CD4-positive, alpha-beta T cell treated with Interleukin-10 for 1 hour (primary cell): ENCODE data around the gene MAU2.
A peak's percentile ranks its signal among the peaks of the same experiment; 100 is the strongest.

Experiments used
- DNase-seq: peaks from one replicate; pipeline ENCODE4 v3.0.0-alpha.2; 2020

Gene MAU2, protein sequence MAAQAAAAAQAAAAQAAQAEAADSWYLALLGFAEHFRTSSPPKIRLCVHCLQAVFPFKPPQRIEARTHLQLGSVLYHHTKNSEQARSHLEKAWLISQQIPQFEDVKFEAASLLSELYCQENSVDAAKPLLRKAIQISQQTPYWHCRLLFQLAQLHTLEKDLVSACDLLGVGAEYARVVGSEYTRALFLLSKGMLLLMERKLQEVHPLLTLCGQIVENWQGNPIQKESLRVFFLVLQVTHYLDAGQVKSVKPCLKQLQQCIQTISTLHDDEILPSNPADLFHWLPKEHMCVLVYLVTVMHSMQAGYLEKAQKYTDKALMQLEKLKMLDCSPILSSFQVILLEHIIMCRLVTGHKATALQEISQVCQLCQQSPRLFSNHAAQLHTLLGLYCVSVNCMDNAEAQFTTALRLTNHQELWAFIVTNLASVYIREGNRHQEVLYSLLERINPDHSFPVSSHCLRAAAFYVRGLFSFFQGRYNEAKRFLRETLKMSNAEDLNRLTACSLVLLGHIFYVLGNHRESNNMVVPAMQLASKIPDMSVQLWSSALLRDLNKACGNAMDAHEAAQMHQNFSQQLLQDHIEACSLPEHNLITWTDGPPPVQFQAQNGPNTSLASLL

GRCh38 chr19:19320361-19321140, at the start of gene MAU2, which contains the start of gene SUGP1:
TSS of gene MAU2 (plus strand) at chr19:19320829. CDS start at chr19:19320860, 31 bp downstream.
TSS of gene SUGP1 (minus strand) at chr19:19320509. CDS start at chr19:19320496, 13 bp downstream.
- DNase-seq = peak; percentile 92

GRCh38 chr19:19271828-19272599, 48.6 kb upstream of the MAU2 start:
- no peak for DNase-seq

- DNase-seq = no peak
These were observed 46.5 kb upstream of the MAU2 start for GRCh38 chr19:19274146-19274545.

GRCh38 chr19:19274716-19275565, 45.7 kb upstream of the MAU2 start:
- no peak for DNase-seq

DNA sequence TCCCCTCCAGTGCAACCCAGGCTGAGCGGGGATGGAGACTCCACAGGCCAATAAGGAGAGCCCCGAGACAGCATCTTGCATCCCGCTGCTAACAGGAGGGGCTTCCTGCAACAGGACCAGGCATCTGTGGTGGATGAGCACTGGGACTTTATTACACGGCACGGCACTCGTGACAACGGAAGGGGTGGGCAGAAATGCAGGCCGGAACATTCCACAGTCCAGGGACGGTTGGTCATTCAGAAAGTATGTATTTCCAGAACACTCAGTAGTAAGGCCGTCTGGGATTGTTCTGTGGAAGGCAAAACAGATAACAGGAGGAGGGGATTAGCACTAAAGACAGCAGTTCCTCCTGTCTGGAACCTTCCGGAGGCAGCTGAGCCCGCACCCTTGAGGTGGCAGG, 44.2 kb upstream of the MAU2 start:
- DNase-seq = no peak

DNA sequence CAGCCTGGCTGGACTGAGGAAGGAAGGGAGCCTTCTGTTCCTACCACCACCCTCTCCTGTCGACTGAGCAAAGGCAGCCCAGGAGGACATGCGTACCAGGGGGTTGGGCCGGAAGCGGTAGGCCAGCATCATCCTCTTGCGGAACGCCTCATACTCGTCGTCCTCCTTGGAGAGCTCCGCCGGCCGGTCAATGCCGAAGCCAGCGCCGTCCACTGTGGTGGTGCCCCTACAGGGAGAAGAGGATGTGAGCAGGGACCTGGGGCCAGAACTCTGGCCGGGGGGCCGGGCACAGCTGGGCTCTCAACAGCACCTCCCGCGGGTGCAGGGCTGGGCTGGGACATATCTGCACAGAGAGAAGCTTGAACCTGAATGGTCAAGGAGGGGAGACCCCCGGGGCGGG, 43.8 kb upstream of the MAU2 start:
- DNase-seq = no peak

- DNase-seq = no peak
These were observed 42.3 kb upstream of the MAU2 start for GRCh38 chr19:19278315-19278714.

GRCh38 chr19:19279062-19279612, 41.5 kb upstream of the MAU2 start:
- no peak for DNase-seq

GRCh38 chr19:19279853-19280252, 40.8 kb upstream of the MAU2 start:
- no peak for DNase-seq

- no peak for DNase-seq
These were observed 40.1 kb upstream of the MAU2 start for GRCh38 chr19:19280561-19280960.

DNA sequence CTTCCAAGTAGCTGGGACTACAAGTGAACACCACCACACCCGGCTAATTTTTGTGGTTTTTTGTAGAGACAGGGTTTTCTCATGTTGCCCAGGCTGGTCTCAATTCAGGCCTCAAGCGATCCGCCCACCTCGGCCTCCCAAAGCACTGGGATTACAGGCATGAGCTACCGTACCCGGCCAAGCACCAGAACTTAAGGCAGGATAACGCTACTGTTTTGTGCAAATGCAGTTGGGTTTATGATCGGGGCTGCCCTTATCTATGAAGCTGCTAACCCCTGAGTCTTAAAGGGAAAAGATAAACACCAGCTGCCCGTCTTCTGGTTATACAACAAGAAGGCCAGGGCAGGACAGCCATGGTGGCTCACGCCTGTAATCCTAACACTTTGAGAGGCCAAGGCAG, 34.9 kb upstream of the MAU2 start:
- DNase-seq = no peak

DNA sequence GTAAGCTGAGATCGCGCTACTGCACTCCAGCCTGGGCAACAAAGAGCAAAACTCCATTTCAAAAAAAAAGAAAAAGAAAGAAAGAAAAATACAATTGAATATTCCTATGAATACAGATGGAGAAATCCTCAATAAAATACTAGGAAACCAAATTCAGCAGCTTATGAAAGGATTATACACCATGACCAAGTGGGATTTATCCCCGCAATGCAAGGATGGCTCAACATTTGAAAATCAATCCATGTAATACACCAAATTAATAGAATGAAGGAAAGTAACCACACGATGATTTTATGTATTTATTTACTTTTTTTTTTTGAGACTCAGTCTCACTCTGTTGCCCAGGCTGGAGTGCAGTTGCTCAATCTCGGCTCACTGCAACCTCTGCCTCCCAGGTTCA, 28.0 kb upstream of the MAU2 start:
- DNase-seq = no peak

DNA sequence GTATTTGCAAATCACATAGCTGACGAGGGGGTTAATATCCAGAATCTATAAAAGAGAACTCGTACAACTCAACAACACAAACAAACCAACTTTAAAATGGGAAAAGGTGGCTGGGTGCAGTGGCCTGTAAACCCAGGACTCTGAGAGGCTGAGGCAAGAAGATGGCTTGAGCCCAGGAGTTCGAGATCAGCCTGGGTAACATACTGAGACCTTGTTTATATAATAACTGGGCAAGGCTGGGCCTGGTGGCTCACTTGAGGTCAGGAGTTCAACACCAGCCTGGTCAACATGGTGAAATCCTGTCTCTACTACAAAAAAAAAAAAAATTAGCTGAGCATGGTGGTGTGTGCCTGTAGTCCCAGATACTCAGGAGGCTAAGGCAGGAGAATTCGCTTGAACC, 25.7 kb upstream of the MAU2 start:
- no peak for DNase-seq

DNA sequence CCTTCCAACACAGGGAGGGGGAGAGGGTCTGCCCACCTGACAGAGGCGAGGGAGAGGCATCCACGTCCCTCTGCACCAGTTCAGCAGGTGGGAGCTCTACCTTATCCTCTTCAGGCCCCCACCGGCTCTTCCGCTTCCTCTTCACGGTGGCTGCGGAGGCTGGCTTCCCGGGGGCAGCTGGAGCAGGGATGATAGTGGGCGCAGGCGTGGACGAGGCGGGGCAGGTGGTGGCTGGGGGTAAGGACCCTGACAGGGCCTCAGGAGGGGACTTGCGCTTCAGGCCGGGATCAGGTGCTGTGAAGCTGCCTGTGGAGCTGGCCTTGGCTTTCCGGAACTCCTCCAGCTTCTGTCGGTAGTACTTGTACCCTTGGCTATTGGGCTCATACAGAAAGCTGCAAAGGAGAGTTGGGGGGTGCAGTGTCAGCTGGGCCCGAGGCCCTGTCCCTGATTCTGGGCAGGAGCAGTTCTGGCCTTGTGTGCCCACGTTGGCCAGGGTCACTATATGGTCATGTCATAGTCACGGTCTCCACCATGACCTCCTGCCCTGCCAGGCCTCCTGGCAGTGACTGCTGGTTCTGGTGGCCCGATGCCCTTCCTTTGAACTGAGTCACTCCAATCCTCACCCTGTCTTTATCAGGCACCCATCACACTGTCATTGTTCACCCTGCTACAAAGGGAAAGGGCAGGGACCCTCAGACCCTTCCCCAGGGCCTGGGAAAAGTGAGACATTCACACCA, 23.5 kb upstream of the MAU2 start:
- no peak for DNase-seq

GRCh38 chr19:19297759-19298158, 22.9 kb upstream of the MAU2 start:
- no peak for DNase-seq

- DNase-seq = no peak
These were observed 20.0 kb upstream of the MAU2 start for GRCh38 chr19:19300613-19301012.

DNA sequence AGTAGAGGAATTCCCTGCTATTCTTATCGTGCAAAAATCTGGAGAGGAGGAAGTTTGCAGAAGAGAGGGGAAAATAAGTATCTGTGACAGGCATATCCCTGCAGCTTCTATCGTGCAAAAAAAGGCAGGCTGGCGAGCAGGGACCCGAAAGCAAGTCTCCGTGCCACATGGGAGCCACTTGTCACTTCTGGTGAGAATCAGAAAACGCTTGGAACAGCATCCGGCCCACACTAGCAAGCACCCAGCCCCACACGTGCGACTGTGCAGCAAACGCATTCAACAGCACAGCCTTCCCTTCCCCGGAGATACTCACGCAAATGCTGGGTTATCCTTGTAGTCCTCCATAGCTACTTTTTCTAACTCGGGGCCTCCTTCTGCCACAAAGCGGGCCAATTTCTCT, 17.2 kb upstream of the MAU2 start:
- no peak for DNase-seq

GRCh38 chr19:19304186-19304965, 16.3 kb upstream of the MAU2 start:
- no peak for DNase-seq

DNA sequence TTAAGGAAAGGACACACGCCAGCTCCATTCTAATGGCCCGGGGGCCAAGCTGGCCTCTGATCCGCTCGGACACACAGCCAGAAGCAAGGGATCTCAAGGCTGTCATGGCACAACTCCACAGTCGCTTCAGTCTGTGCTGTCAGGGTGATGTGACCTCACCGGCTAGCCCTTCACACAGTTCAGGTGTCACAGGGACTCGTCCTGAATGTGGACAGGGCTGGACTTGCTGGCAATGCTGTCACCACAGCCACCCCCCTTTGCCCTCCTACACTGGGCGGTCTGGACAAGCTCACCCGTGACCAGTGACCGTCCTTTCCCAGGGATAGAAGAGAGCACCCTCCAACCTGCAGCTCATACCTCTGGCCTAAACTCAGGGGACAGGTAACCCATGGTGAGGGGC, 15.6 kb upstream of the MAU2 start:
- DNase-seq = no peak

- no peak for DNase-seq
These were observed 14.9 kb upstream of the MAU2 start for GRCh38 chr19:19305696-19306095.
